BLaER1 (cell line): ENCODE results near the gene ETAA1.

Experiments used
- H3K27ac ChIP-seq: shearing (Covaris generic); formaldehyde crosslinking; 2 replicates; pipeline ENCODE4 v1.8.1; 2022
- H3K27me3 ChIP-seq: shearing (Covaris generic); formaldehyde crosslinking; 2 replicates; pipeline ENCODE4 v1.8.1; 2022
- H3K36me3 ChIP-seq: shearing (Covaris generic); formaldehyde crosslinking; 2 replicates; pipeline ENCODE4 v1.8.1; 2022
- H3K4me1 ChIP-seq: shearing (Covaris generic); formaldehyde crosslinking; 2 replicates; pipeline ENCODE4 v1.8.1; 2022
- H3K4me2 ChIP-seq: shearing (Covaris generic); formaldehyde crosslinking; 2 replicates; pipeline ENCODE4 v1.8.1; 2022
- H3K4me3 ChIP-seq: shearing (Covaris generic); formaldehyde crosslinking; 2 replicates; pipeline ENCODE4 v1.8.1; 2022
- H3K9ac ChIP-seq: shearing (Covaris generic); formaldehyde crosslinking; 2 replicates; pipeline ENCODE4 v1.8.1; 2022
- H3K9me3 ChIP-seq: shearing (Covaris generic); formaldehyde crosslinking; 2 replicates; pipeline ENCODE4 v1.8.1; 2022
- H4K20me1 ChIP-seq: shearing (Covaris generic); formaldehyde crosslinking; 2 replicates; pipeline ENCODE4 v1.8.1; 2022
- Cebpa-rat ChIP-seq: shearing (Covaris generic); IDR thresholded peaks from 2 replicates; pipeline ENCODE4 v1.8.1; 2022

The ETAA1 gene

GRCh38 chr2:67393237-67393636 lies 3.9 kb upstream of the ETAA1 start:
- Histone ChIP-seq H3K36me3 (no peaks in the 10 kb centered on the region), H3K27ac (no peak overlapping the region), H3K4me3 (no peak overlapping the region), H3K9ac (no peak overlapping the region), H3K4me1 (peaks cover 4% of the 10 kb centered on the region), H3K9me3 (no peaks in the 10 kb centered on the region), H3K27me3 (no peaks in the 10 kb centered on the region), H3K4me2 (no peak overlapping the region), H4K20me1 (no peaks in the 10 kb centered on the region)
- no peak for TF ChIP-seq Cebpa-rat

GRCh38 chr2:67394734-67395133 lies 2.4 kb upstream of the ETAA1 start:
- H4K20me1 ChIP-seq = no peaks in the 10 kb centered on the region
- no peaks in the 10 kb centered on the region for H3K36me3 ChIP-seq
- H3K4me3 ChIP-seq = no peak overlapping the region
- H3K9ac ChIP-seq = no peak overlapping the region
- no peaks in the 10 kb centered on the region for H3K9me3 ChIP-seq
- no peak overlapping the region for H3K4me2 ChIP-seq
- no peak overlapping the region for H3K27ac ChIP-seq
- peaks cover 19% of the 10 kb centered on the region for H3K4me1 ChIP-seq
- no peak for TF ChIP-seq Cebpa-rat
- no peaks in the 10 kb centered on the region for H3K27me3 ChIP-seq

- peaks cover 10% of the 10 kb centered on the region for H3K36me3 ChIP-seq
- H3K27ac ChIP-seq = no peak overlapping the region
- no peaks in the 10 kb centered on the region for H4K20me1 ChIP-seq
- H3K4me2 ChIP-seq = peak overlapping the region; percentile 88; the same call in 1 of the 2 replicates
- no peaks in the 10 kb centered on the region for H3K9me3 ChIP-seq
- peaks cover 24% of the 10 kb centered on the region for H3K4me1 ChIP-seq
- no peak overlapping the region for H3K9ac ChIP-seq
- no peak for TF ChIP-seq Cebpa-rat
- no peaks in the 10 kb centered on the region for H3K27me3 ChIP-seq
- no peak overlapping the region for H3K4me3 ChIP-seq
Measured at GRCh38 chr2:67399144-67399543, 2.0 kb downstream of the ETAA1 start.

GRCh38 chr2:67399831-67400489 lies 2.8 kb downstream of the ETAA1 start:
- H3K4me1 ChIP-seq = peaks cover 24% of the 10 kb centered on the region
- no peaks in the 10 kb centered on the region for H4K20me1 ChIP-seq
- H3K27ac ChIP-seq = no peak overlapping the region
- no peak for TF ChIP-seq Cebpa-rat
- no peak overlapping the region for H3K9ac ChIP-seq
- no peak overlapping the region for H3K4me3 ChIP-seq
- H3K4me2 ChIP-seq = peak overlapping the region; percentile 13; the same call in 1 of the 2 replicates
- H3K27me3 ChIP-seq = no peaks in the 10 kb centered on the region
- H3K36me3 ChIP-seq = peaks cover 18% of the 10 kb centered on the region
- no peaks in the 10 kb centered on the region for H3K9me3 ChIP-seq

GRCh38 chr2:67400560-67401485 lies 3.7 kb downstream of the ETAA1 start:
- H3K9ac ChIP-seq = no peak overlapping the region
- H4K20me1 ChIP-seq = no peaks in the 10 kb centered on the region
- H3K4me3 ChIP-seq = no peak overlapping the region
- H3K36me3 ChIP-seq = peaks cover 23% of the 10 kb centered on the region
- H3K9me3 ChIP-seq = no peaks in the 10 kb centered on the region
- no peak overlapping the region for H3K27ac ChIP-seq
- no peaks in the 10 kb centered on the region for H3K27me3 ChIP-seq
- TF ChIP-seq Cebpa-rat = no peak
- no peak overlapping the region for H3K4me2 ChIP-seq
- peaks cover 24% of the 10 kb centered on the region for H3K4me1 ChIP-seq

GRCh38 chr2:67408346-67408745 lies 11.2 kb downstream of the ETAA1 start:
- H3K9ac ChIP-seq = no peak overlapping the region

GRCh38 chr2:67412424-67412823 lies 15.3 kb downstream of the ETAA1 start:
- Histone ChIP-seq H3K27ac (no peak overlapping the region), H3K4me1 (no peaks in the 10 kb centered on the region), H4K20me1 (no peaks in the 10 kb centered on the region), H3K4me2 (no peak overlapping the region), H3K27me3 (no peaks in the 10 kb centered on the region), H3K36me3 (peaks cover 9% of the 10 kb centered on the region; the same call in 1 of the 2 replicates), H3K9me3 (no peaks in the 10 kb centered on the region), H3K9ac (no peak overlapping the region), H3K4me3 (no peak overlapping the region)
- TF ChIP-seq Cebpa-rat = no peak

More at GRCh38 chr2:67408346-67408745, 11.2 kb downstream of the ETAA1 start:
- Histone ChIP-seq H3K27me3 (no peaks in the 10 kb centered on the region), H4K20me1 (no peaks in the 10 kb centered on the region), H3K4me3 (no peak overlapping the region), H3K4me2 (no peak overlapping the region), H3K9me3 (no peaks in the 10 kb centered on the region), H3K4me1 (no peaks in the 10 kb centered on the region), H3K36me3 (peaks cover 39% of the 10 kb centered on the region), H3K27ac (no peak overlapping the region)
- TF ChIP-seq Cebpa-rat = no peak

- no peaks in the 10 kb centered on the region for H3K27me3 ChIP-seq
- H4K20me1 ChIP-seq = no peaks in the 10 kb centered on the region
- no peak for TF ChIP-seq Cebpa-rat
- no peak overlapping the region for H3K4me2 ChIP-seq
- H3K4me1 ChIP-seq = no peaks in the 10 kb centered on the region
- H3K9me3 ChIP-seq = no peaks in the 10 kb centered on the region
- no peak overlapping the region for H3K27ac ChIP-seq
- H3K36me3 ChIP-seq = peaks cover 9% of the 10 kb centered on the region; the same call in 1 of the 2 replicates
- no peak overlapping the region for H3K4me3 ChIP-seq
- no peak overlapping the region for H3K9ac ChIP-seq
Measured at GRCh38 chr2:67414867-67415266, 17.7 kb downstream of the ETAA1 start.

- Histone ChIP-seq H4K20me1 (no peaks in the 10 kb centered on the region), H3K9me3 (no peaks in the 10 kb centered on the region), H3K27ac (no peak overlapping the region), H3K4me3 (no peak overlapping the region), H3K9ac (no peak overlapping the region), H3K27me3 (no peaks in the 10 kb centered on the region), H3K4me1 (no peaks in the 10 kb centered on the region), H3K4me2 (no peak overlapping the region), H3K36me3 (peaks cover 7% of the 10 kb centered on the region; the same call in 1 of the 2 replicates)
- TF ChIP-seq Cebpa-rat = no peak
Measured at GRCh38 chr2:67416136-67416535, 19.0 kb downstream of the ETAA1 start.

GRCh38 chr2:67423489-67423888 lies 26.4 kb downstream of the ETAA1 start:
- Histone ChIP-seq H3K36me3 (no peaks in the 10 kb centered on the region), H3K4me2 (no peak overlapping the region), H4K20me1 (no peaks in the 10 kb centered on the region), H3K9ac (no peak overlapping the region), H3K27me3 (no peaks in the 10 kb centered on the region), H3K27ac (no peak overlapping the region), H3K4me3 (no peak overlapping the region), H3K9me3 (peaks cover 11% of the 10 kb centered on the region), H3K4me1 (no peaks in the 10 kb centered on the region)
- no peak for TF ChIP-seq Cebpa-rat
